Kasumi-1 (cell line): Measurements from ENCODE around the gene BPGM.
A peak's percentile ranks its signal among the peaks of the same experiment; 100 is the strongest.
"Not testable (repeated sequence)": the region's sequence is repeated elsewhere in the genome, so short reads cannot be mapped to it uniquely, and the experiment has no call there.

ENCODE experiments used
- DNase-seq, 2 experiments: peaks; one replicate each; lab custom pipeline; 2025; lab: John Stamatoyannopoulos, UW

The BPGM gene

DNA sequence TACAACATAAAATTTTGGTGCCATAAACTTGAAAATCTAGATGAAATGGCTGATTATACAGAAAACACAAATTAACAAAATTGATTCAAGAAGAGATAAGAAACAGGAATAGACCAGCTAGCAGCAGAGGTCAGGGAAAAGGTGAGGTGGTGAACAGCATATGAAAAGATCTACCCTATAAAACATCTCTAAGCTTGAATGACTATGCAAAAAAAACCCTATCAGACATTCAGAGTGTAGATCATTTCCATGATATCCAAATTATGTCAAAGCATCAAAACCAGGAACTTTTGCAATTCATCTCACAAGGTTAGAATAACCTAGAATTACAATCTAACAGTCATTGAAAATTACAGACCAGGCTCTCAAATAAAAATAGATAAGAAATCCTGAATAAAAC, 14.6 kb upstream of the BPGM start:
- no peak for DNase-seq

DNA sequence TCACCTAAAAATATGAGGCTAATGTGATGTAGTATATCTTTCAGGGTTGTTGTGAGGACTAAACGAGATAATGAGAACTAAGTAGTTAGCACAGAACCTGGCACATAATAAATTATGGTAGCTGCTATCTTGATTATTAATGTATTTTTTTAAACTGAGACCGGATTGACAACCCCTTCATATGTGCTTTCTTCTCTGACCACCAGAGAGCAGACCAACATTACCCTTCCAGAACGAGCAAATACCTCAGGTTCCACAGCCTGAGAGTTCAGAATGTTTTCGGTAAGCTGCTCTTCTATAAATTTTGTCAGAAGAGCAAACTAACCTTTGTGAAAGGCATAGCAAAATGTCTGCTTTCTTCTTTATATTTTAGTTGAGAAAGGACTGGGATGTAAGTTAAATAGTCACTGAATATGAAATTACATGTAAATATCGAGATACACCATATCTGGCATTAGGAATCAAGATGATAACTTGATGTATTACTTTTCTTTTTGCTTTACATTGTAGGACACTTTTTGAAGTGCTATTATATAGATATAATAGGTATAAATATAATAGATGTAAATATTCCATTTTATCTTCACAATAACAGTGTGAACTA, 13.6 kb upstream of the BPGM start:
- DNase-seq, result peak; percentile 70 to 71

DNA sequence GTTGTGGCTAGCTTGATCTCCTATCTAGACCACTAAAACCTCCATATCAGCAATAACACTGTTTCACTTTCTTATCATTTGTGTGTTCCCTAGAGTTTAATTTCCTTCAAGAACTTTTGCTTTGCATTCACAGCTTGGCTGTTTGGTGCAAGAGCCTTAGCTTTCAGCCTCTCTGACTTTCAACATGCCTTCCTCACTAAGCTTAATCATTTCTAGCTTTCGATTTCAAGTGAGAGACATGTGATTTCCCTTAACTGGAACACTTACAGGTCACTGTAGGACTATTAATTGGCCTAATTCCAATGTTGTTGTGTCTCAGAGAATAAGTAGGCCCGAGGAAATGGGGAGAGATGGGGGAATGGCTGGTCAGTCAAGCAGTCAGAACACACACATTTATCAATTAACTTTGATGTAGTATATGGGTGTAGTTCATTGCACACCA, 10.6 kb upstream of the BPGM start:
- DNase-seq, result no peak

- no peak for DNase-seq
Measured at GRCh38 chr7:134637441-134637840, 9.2 kb upstream of the BPGM start.

DNA sequence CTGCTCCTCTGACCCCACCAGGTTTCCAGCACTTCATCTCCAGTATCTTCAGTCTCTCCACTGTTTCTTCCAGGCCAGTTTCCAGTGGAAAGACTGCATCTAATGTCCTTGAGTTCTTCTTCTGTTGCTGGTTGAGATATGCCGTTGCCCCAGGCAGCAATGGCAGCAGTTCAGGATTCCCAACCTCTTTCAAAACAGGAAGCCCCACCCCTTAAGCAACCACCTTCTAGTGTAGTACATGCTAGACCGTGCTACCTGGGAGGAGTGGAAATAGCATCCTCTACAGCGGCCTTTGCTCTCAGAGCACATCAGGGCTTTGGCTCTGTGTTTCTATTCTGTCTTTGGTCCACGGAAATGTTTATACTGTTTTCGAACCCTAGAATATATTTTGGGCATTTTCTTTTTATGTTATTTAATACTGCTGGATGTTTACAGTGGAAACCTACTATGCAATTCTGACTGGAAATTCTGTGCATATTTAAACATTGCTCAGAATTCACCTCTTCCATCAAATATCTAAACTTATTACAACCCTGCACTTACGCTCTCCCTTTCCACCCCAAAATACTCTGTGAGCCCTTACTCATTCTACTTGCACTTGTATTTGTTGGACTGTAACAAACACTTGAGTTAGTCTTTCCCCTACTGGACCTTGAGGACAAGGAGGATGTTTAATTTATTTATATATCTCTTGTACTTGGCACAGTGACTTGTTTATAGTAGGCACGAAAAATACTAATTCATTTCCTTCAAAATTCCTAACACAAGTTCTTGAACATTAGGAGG, 8.5 kb upstream of the BPGM start:
- DNase-seq, result no peak

DNA sequence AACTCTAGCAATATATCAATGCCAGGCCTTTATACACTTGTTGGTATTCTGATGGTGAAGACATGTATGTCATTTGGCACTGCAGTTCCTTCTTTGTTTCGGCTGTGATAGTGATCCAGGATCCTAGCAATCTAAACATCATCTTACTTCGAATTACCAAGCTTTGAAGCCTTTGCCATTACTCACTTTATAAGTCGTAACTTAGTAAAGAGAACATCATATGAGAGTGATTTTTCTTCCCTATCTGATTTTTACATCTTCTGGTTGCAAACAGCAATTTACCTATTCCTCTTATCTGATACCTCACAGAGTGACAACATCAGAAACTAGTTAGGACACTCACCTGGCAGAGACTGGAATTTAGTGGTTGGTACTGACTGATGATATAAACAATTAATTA, 7.6 kb upstream of the BPGM start:
- DNase-seq, result no peak

GRCh38 chr7:134639683-134640279, 6.9 kb upstream of the BPGM start:
- DNase-seq, result no peak

DNA sequence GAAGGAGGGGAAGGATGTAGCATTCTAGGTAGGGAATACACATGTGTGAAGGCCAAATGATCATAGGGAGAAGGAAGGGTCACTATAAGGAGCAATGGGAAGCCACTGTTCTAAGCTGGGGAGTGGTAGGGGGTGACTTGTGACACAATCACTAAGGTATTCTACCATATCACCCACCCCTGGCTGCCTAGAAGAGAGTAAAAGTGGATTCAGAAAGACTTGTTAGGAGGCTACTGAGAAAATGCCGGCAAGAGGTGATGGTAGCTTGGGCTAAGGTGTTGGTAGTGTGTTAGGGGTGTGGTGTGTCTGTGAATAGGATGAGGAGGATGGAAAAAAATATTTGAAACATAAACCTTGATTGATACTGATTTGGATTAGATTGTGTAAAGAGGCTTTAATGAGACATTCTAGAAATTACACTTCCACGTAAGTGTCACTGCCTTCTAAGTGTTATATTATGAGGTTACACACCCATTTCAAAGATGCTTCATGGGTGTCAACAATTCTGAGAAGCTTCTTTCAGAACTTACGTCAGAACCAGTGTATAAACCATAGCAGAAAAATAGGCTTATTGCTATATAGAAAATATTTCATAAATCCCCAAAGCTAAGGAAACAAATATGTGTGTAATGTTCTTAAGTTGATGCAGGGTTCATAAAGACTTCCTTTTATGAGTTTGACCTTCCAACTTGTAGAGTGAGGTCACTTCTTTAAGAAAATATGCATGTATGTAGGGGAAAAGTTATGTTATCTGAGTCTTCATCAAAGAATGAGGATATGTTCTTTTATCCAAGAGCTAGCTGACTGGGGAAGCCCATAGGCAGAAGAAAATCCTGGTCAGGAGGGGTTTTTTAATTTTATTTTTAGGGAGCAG, 5.6 kb upstream of the BPGM start:
- DNase-seq, result no peak

DNA sequence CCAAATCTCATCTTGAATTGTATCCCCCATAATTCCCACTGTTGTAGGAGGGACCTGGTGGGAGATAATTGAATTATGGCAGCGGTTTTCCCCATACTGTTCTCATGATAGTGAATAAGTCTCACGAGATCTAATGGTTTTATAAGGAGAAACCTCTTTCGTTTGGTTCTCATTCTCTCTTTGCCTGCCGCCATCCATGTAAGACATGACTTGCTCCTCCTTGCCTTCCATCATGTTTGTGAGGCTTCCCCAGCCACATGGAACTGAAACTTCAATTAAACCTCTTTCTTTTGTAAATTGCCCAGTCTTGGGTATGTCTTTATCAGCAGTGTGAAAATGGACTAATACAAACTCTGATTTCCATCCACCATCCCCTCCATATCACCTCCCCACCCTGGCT, 4.7 kb upstream of the BPGM start:
- not testable (repeated sequence) for DNase-seq

DNA sequence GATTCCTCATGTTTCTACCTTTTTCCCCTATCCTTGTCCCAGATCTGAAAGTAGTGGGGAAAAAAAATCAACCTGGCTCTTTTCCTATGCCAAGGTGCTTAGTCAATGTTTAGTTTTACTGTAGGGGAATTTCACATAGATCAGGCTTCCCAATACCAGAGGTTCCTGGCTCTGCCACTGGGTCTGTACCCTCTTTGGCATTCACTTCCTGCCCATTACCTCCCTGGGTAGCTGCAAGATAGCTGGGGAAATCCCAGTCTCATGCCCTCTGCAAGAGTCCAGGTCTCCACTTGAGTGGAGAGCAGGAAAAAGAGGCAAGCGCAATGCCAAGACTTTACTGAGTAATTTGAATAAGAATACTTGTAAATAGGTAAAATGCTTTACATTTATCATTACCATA, 3.5 kb upstream of the BPGM start:
- DNase-seq, result no peak

- DNase-seq, result no peak
Measured at GRCh38 chr7:134645478-134645877, 1.2 kb upstream of the BPGM start.

DNA sequence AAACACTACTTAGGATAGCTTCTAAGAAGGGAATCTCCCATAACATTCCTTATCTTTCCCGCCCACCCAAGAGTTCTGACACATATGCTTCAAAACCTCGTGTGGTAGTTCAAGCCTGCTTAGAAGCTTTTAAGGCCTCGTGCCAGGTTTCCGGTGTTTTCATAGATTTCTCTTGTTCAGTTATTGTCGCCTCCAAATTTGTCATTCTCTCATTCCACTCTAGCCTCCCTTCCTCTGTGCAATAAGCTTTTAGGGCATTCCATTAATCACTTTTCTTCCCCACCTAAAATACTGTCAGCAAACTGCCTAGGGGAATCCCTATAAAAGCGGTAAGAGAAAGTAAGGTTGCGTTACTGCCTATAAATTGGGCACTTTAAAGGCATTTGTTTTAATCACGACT, 718 bp upstream of the BPGM start:
- no peak for DNase-seq

DNA sequence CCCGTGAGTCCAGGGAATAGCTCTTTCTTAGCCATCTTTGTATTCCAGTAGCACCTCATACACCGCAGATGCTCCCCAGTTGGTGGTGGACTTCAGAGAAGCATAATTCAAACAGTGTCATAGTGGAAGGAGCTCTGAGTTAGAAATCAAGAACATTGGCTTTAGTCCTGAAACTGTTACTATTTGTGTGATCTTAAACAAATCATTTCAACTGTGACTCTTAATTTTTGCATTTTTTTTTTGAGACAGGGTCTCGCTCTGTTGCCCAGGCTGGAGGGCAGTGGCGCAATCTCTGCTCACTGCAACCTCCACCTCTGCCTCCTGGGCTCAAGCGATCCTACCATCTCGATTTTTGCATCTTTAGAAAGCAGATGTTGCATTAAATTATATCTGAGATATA, 1.8 kb downstream of the BPGM start:
- DNase-seq, result no peak

DNA sequence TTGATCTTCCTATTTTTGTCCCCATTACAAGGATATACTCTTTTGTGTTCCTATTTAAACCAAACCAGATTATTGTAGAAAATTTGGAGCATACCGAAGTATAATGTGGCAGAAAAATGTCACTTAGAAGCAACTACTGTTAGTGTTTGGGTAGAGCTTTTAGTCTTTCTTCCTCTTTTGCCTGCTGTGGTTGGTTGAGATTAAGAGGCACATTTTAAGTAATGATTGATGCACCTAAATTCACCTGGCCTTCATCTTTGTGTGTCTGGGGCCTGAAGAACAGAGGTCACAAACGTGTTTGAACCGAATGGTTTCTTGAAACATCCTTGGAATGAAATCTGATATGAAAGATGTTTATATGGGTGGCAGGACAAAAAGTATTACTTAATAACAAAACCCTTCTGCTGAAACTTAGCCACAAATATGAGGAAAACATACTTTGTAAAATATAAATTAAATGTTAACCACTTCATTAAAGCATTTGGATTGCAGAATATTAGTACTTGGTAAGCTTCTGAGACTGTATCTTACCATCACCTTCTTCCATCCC, 2.6 kb downstream of the BPGM start:
- peak in 1 of 2 experiments; percentile 18 for DNase-seq

GRCh38 chr7:134651991-134652390, 5.3 kb downstream of the BPGM start:
- DNase-seq, result no peak

GRCh38 chr7:134654104-134654775, 7.6 kb downstream of the BPGM start:
- DNase-seq, result no peak

DNA sequence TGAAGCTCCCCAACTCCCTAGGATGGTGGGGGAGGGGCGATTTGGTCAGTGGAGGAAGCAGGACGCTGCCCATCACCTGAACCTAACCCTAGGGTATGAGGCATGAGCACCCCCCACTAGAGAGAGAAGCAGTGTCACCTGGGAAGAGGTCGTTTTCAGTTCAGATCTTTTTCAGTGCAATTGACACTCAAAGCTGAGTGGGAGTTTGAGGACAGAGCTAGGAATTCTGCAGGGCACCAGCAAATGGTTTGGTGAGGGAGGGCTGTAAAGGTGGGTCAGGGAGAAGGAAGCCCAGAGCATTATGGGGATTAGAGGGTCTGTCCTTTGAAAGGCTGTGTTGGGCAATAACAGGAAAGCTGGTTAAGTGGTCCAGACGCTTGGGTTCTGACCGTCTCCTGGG, 10.9 kb downstream of the BPGM start:
- DNase-seq, result no peak

GRCh38 chr7:134660242-134660785, 13.7 kb downstream of the BPGM start:
- no peak for DNase-seq

DNA sequence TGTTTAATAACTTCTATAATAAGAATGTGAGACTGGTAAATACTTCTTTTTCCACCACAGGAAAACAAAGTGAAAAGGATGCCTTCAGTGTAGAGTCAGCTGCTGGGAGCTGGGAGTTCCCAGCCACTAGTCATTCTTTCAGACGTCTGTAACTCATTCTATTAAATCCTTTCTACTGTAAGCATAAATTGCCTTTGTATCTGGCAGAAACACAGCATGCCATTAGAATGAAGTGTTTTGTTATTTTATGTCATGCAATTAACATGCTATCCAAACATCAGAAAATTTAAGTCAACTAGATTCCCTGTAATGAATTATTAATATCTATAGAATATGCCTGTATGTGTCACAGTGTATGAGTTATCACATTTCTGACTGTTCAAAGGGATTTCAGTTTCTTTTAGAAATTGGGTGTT, 14.3 kb downstream of the BPGM start:
- DNase-seq, result no peak

DNA sequence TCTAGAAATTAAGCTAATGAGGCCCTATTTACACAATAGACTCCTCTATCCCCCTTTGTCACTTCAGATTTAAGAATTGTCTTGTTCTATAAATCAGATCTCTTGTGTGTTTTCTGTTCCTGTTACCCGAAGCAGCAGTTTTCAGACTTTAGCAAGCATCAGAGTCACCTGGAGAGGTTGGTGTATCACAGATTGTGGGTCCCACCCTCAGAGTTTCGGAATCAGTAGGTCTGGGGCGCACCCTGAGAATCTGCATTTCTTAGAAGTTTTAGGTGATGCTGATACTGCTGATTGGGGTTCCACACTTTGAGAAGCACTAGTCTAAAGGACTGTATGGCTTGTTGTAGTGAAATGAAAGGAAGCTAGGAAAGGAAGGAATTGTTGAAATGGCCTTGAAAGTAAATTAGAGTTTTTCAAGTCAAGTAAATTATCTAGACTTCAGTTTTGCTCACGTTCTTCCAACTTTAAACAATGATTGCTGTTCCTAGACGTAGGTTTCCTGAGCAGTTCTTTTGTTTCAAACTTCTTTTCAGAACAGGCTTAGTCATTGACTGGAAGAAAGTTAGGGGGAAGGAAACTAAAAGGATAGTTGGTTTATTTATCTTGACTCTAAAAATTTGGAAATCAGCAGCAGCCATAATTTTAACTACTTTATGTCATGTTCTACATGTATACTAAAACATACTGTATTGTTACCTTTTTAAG, 15.7 kb downstream of the BPGM start:
- DNase-seq, result no peak

GRCh38 chr7:134662871-134663205, 16.2 kb downstream of the BPGM start:
- no peak for DNase-seq
